Measurements from ENCODE around the gene BIRC2.

Gene BIRC2

GRCh38 chr11:102320188-102320587 is 26.8 kb upstream of the BIRC2 start:
- DNase-seq (ENCODE audit: low read depth): no peak
- no peak overlapping the region for H3K4me3 ChIP-seq (ENCODE audit: low read depth, low read length)
- TF ChIP-seq POLR2A (IDR thresholded peaks at IDR 0.05; ENCODE audit: extremely low read depth, insufficient read length) (no peak), MYC (IDR thresholded peaks at IDR 0.05; ENCODE audit: low read depth, low read length) (no peak), CTCF (IDR thresholded peaks at IDR 0.05; ENCODE audit: low read depth, low read length) (no peak)
- TF ChIP-seq, protein P1, sequence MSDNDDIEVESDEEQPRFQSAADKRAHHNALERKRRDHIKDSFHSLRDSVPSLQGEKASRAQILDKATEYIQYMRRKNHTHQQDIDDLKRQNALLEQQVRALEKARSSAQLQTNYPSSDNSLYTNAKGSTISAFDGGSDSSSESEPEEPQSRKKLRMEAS (IDR thresholded peaks at IDR 0.05; ENCODE audit: low read depth, low read length): no peak

DNA sequence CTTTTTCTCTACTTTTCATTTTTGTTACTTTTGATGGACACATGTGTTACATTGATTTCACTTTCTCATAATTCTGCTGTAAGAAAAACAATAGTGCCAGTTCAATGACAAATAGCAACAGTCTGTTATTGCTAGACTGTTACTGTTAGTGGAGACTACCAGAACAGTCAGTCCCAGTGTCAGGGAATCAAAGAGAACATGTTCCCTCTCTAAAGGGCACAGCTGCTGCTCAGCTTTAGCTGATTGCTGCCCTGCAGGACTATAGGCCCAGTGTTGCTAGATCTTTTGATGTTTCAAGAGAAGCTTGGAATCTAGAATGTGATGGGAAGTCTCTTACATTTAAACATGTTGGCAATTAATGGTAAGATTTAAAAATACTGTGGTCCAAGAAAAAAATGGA is 26.3 kb upstream of the BIRC2 start:
- no peak for DNase-seq (ENCODE audit: low read depth)
- no peak overlapping the region for H3K4me3 ChIP-seq (ENCODE audit: low read depth, low read length)

DNA sequence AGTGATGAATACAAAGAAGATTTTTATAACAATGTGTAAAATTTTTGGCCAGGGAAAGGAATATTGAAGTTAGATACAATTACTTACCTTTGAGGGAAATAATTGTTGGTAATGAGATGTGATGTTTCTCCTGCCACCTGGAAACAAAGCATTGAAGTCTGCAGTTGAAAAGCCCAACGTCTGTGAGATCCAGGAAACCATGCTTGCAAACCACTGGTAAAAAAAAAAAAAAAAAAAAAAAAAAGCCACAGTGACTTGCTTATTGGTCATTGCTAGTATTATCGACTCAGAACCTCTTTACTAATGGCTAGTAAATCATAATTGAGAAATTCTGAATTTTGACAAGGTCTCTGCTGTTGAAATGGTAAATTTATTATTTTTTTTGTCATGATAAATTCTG is 24.5 kb upstream of the BIRC2 start:
- no peak for DNase-seq (ENCODE audit: low read depth)
- no peak overlapping the region for H3K4me3 ChIP-seq (ENCODE audit: low read depth, low read length)
- TF ChIP-seq, protein P1 (IDR thresholded peaks at IDR 0.05; ENCODE audit: low read depth, low read length): no peak
- no peak for TF ChIP-seq CTCF (IDR thresholded peaks at IDR 0.05; ENCODE audit: low read depth, low read length)
- no peak for TF ChIP-seq POLR2A (IDR thresholded peaks at IDR 0.05; ENCODE audit: extremely low read depth, insufficient read length)
- TF ChIP-seq MYC (IDR thresholded peaks at IDR 0.05; ENCODE audit: low read depth, low read length): no peak

More for the DNA sequence above, 26.3 kb upstream of the BIRC2 start:
- TF ChIP-seq POLR2A (IDR thresholded peaks at IDR 0.05; ENCODE audit: extremely low read depth, insufficient read length) (no peak), MYC (IDR thresholded peaks at IDR 0.05; ENCODE audit: low read depth, low read length) (no peak), CTCF (IDR thresholded peaks at IDR 0.05; ENCODE audit: low read depth, low read length) (no peak)
- TF ChIP-seq, protein P1 (IDR thresholded peaks at IDR 0.05; ENCODE audit: low read depth, low read length): no peak

DNA sequence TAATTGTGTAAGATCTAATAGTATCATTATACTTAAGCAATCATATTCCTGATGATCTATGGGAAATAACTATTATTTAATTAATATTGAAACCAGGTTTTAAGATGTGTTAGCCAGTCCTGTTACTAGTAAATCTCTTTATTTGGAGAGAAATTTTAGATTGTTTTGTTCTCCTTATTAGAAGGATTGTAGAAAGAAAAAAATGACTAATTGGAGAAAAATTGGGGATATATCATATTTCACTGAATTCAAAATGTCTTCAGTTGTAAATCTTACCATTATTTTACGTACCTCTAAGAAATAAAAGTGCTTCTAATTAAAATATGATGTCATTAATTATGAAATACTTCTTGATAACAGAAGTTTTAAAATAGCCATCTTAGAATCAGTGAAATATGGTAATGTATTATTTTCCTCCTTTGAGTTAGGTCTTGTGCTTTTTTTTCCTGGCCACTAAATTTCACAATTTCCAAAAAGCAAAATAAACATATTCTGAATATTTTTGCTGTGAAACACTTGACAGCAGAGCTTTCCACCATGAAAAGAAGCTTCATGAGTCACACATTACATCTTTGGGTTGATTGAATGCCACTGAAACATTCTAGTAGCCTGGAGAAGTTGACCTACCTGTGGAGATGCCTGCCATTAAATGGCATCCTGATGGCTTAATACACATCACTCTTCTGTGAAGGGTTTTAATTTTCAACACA is 23.3 kb upstream of the BIRC2 start:
- DNase-seq (ENCODE audit: low read depth): no peak
- no peak overlapping the region for H3K4me3 ChIP-seq (ENCODE audit: low read depth, low read length)
- TF ChIP-seq POLR2A (IDR thresholded peaks at IDR 0.05; ENCODE audit: extremely low read depth, insufficient read length) (no peak), MYC (IDR thresholded peaks at IDR 0.05; ENCODE audit: low read depth, low read length) (no peak), CTCF (IDR thresholded peaks at IDR 0.05; ENCODE audit: low read depth, low read length) (no peak)
- TF ChIP-seq, protein P1 (IDR thresholded peaks at IDR 0.05; ENCODE audit: low read depth, low read length): no peak

DNA sequence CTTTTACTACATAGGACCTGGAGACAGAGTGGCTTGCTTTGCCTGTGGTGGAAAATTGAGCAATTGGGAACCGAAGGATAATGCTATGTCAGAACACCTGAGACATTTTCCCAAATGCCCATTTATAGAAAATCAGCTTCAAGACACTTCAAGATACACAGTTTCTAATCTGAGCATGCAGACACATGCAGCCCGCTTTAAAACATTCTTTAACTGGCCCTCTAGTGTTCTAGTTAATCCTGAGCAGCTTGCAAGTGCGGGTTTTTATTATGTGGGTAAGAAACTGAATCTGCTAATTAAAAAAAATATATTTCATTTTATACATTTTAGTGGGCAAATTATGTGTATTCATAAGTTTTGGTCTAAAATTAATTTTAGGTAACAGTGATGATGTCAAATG is 21.9 kb upstream of the BIRC2 start:
- no peak overlapping the region for H3K4me3 ChIP-seq (ENCODE audit: low read depth, low read length)
- TF ChIP-seq, protein P1 (IDR thresholded peaks at IDR 0.05; ENCODE audit: low read depth, low read length): no peak
- TF ChIP-seq CTCF (IDR thresholded peaks at IDR 0.05; ENCODE audit: low read depth, low read length): no peak
- TF ChIP-seq POLR2A (IDR thresholded peaks at IDR 0.05; ENCODE audit: extremely low read depth, insufficient read length): no peak
- TF ChIP-seq MYC (IDR thresholded peaks at IDR 0.05; ENCODE audit: low read depth, low read length): no peak
- no peak for DNase-seq (ENCODE audit: low read depth)

Data from NB4 (cell line).